ENCODE results near the gene LRRC3C. TPM values are rescaled to one million over a fixed set of nuclear protein-coding genes. Genes with fewer than 3 reads are reported as not detected.
"Not testable (repeated sequence)": the region's sequence is repeated elsewhere in the genome, so short reads cannot be mapped to it uniquely, and the experiment has no call there.

Gene LRRC3C, protein sequence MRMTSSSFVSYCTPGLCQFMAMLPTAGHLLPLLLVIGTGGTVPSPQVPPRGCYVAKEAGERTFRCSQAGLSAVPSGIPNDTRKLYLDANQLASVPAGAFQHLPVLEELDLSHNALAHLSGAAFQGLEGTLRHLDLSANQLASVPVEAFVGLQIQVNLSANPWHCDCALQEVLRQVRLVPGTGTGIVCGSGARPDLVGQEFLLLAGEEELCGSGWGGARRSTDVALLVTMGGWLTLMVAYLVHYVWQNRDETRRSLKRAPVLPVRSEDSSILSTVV
- total RNA-seq: 0.57 TPM in 1 of 2 replicates, not detected in the other
- polyA plus RNA-seq: not detected in 2 replicates

DNA sequence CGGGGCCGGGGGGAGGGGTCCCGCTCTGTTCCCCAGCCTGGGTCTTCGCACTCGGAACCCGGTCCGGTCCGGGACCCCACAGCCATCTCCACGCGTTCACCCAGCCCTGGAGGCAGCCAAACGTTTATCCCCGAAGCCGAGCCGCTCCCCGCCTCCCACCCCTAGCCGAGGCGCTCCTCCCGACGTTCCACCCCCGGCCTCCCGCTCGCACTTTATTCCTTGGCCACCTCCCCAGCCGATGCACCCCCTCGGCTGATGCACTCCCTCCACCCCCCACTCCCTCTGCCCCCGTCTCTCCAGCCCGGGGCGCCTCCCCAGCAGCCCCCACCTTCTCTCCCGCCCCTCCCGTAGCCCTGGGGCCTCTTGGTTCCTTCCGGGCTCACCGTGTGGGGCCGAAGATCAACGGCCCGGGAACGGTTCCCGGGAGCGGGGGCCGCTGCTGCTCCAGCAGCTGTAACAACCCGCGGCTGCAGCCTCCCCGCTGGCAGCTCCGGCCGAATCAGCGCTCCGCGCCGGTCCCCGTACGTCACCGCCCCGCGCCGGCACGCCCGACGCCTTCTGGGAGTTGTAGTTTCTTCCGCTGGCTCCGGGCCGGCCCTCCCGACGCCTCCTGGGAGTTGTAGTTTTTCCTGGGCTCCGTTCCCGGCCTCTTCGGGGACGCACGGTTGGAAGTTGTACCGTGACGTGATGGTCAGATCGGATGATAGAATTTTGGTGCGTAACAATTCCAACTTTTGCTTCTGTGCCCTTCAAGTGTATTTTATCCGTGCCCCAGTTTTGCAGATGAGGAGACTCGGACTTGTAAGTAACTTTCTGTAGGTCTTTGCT lies at the start of gene LRRC3C, which contains the start of gene ORMDL3:
Gene LRRC3C (plus strand): TSS at position 632 of the 828 bp plus-strand sequence. CDS start 13,792 bp downstream, outside the sequence.
Gene ORMDL3 (minus strand): TSS at position 501 of the 828 bp plus-strand sequence. CDS start 3,398 bp downstream, outside the sequence.
- Histone ChIP-seq H3K9me3 (ENCODE audit: low read depth) (no peaks in the 10 kb centered on the region), H3K4me2 (peak within 1 kb of the TSS; percentile 97), H3K27me3 (no peaks in the 10 kb centered on the region), H4K20me1 (ENCODE audit: insufficient read depth, poor library complexity, severe bottlenecking) (peaks cover 20% of the 10 kb centered on the region), H3K79me2 (peaks cover 38% of the 10 kb centered on the region), H3K4me1 (ENCODE audit: insufficient read depth) (peaks cover 20% of the 10 kb centered on the region), H3K36me3 (replicated peaks; ENCODE audit: insufficient read depth, low read depth) (no peaks in the 10 kb centered on the region), H2AFZ (peak within 1 kb of the TSS; percentile 85), H3K27ac (peak within 1 kb of the TSS; percentile 95), H3K4me3 (peak within 1 kb of the TSS; percentile 63), H3K9me2 (replicated peaks; ENCODE audit: insufficient read depth) (no peaks in the 10 kb centered on the region)
- TF ChIP-seq EZH2phosphoT487 (IDR thresholded peaks at IDR 0.05; ENCODE audit: low read depth, severe bottlenecking, unreplicated experiment) (no peak), EZH2 (IDR thresholded peaks at IDR 0.05; ENCODE audit: borderline replicate concordance) (no peak)
- TF ChIP-seq, protein P1, sequence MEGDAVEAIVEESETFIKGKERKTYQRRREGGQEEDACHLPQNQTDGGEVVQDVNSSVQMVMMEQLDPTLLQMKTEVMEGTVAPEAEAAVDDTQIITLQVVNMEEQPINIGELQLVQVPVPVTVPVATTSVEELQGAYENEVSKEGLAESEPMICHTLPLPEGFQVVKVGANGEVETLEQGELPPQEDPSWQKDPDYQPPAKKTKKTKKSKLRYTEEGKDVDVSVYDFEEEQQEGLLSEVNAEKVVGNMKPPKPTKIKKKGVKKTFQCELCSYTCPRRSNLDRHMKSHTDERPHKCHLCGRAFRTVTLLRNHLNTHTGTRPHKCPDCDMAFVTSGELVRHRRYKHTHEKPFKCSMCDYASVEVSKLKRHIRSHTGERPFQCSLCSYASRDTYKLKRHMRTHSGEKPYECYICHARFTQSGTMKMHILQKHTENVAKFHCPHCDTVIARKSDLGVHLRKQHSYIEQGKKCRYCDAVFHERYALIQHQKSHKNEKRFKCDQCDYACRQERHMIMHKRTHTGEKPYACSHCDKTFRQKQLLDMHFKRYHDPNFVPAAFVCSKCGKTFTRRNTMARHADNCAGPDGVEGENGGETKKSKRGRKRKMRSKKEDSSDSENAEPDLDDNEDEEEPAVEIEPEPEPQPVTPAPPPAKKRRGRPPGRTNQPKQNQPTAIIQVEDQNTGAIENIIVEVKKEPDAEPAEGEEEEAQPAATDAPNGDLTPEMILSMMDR (IDR thresholded peaks at IDR 0.05; ENCODE audit: poor library complexity): no peak
- WGBS (ENCODE audit: low lambda C conversion rate, missing lambda C conversion rate): 2% methylated on average over 49 of the region's 72 CpGs
- DNase-seq (ENCODE audit: low spot score): peak; percentile 98

DNA sequence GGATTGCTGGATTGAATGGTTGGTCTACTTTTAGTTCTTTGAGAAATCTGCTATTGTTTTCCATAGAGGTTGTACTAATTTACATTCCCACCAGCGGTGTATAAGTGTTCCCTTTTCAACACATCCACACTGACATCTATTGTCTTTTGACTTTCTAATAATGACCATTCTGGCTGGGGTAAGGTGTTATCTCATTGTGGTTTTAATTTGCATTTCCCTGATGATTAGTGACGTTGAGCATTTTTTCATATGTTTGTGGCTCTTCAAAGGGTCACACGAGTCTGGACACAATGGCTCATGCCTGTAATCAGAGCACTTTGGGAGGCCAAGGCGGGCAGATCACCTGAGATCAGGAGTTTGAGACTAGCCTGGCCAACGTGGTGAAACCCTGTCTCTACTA lies 41.4 kb upstream of the LRRC3C start:
- H3K27me3 ChIP-seq; H3K4me3 ChIP-seq; H3K9me3 ChIP-seq (ENCODE audit: low read depth); H3K79me2 ChIP-seq; H3K9me2 ChIP-seq (replicated peaks; ENCODE audit: insufficient read depth); DNase-seq (ENCODE audit: low spot score); H3K36me3 ChIP-seq (replicated peaks; ENCODE audit: insufficient read depth, low read depth); H3K27ac ChIP-seq; H2AFZ ChIP-seq; H4K20me1 ChIP-seq (ENCODE audit: insufficient read depth, poor library complexity, severe bottlenecking); H3K4me1 ChIP-seq (ENCODE audit: insufficient read depth); H3K4me2 ChIP-seq: not testable (repeated sequence)
- WGBS (ENCODE audit: low lambda C conversion rate, missing lambda C conversion rate): 66% methylated on average over 5 of the region's 5 CpGs

DNA sequence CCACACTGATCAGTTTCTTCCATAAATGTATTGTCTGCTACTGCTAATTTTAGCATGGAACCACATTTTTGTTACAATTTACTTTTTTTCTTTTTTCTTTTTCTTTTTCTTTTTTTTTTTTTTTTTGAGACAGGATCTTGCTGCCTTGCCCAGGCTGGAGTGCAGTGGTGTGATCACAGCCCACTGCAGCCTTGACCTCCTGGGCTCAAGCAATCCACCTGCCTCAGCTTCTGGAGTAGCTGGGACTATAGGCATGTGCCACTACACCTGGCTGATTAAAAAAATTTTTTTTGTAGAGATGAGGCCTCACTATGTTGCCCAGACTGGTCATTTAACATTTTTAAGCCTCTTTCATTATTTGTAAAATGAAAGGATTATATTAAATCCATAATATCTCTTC lies 40.5 kb upstream of the LRRC3C start:
- no peaks in the 10 kb centered on the region for H3K27me3 ChIP-seq

More for the DNA sequence above, 40.5 kb upstream of the LRRC3C start:
- Histone ChIP-seq H3K4me3 (no peak overlapping the region), H3K9me2 (replicated peaks; ENCODE audit: insufficient read depth) (no peaks in the 10 kb centered on the region), H3K4me1 (ENCODE audit: insufficient read depth) (no peaks in the 10 kb centered on the region), H3K9me3 (ENCODE audit: low read depth) (no peaks in the 10 kb centered on the region), H3K4me2 (no peak overlapping the region), H2AFZ (no peak overlapping the region), H3K27ac (no peak overlapping the region), H3K79me2 (no peaks in the 10 kb centered on the region), H3K36me3 (replicated peaks; ENCODE audit: insufficient read depth, low read depth) (no peaks in the 10 kb centered on the region), H4K20me1 (ENCODE audit: insufficient read depth, poor library complexity, severe bottlenecking) (no peaks in the 10 kb centered on the region)
- TF ChIP-seq EZH2phosphoT487 (IDR thresholded peaks at IDR 0.05; ENCODE audit: low read depth, severe bottlenecking, unreplicated experiment) (no peak), EZH2 (IDR thresholded peaks at IDR 0.05; ENCODE audit: borderline replicate concordance) (no peak)
- TF ChIP-seq, protein P1 (IDR thresholded peaks at IDR 0.05; ENCODE audit: poor library complexity): no peak
- DNase-seq (ENCODE audit: low spot score): no peak

Data from hepatocyte (in vitro differentiated cells).